HG03196 (cell line): ENCODE measurements around the gene NEK7.

ENCODE experiments used
- ATAC-seq: cut with Tn5 transposase; IDR thresholded peaks from one replicate; pipeline ENCODE4 v1.9.1; 2021; ENCODE audit not compliant: unreplicated experiment

NEK7 gene

DNA sequence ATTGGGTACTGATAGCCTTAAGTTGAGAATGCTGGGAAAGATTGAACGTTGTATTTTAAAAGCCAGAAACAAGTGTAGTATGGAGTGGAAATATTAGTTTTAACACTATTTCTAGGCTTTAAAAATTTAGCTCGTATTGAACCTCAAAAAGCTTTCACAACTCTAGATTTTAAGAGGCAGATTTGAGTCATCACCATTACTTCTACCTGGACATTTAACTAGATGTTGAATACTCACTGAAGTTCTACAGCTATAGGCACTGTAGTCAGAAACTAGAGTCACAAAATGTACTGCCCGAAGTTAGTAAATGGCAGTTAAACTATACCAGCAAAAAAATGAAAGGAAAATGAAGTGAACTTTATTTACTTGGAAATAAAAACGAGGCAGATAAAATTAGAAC, 96.5 kb downstream of the NEK7 start:
- peak; percentile 75 for ATAC-seq

DNA sequence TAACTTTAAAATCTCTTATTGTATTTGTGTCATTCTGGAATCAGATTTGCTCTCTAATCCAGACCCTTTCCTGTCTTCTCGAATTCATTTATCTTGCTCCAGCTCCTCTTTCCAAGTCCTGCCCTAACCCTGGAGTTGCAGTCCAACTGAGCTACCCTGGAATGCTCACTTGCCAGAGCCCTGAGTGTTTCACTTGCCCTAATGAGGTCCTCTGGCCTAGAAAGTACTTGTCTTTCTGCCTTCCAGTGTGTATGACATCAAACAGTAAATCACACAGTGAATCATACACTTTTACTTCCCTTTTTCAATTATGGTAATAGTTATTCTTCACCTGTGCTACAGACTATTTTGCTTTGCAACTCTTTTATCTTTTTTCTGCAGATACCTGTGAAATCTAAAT, 96.9 kb downstream of the NEK7 start:
- peak; percentile 99 for ATAC-seq

DNA sequence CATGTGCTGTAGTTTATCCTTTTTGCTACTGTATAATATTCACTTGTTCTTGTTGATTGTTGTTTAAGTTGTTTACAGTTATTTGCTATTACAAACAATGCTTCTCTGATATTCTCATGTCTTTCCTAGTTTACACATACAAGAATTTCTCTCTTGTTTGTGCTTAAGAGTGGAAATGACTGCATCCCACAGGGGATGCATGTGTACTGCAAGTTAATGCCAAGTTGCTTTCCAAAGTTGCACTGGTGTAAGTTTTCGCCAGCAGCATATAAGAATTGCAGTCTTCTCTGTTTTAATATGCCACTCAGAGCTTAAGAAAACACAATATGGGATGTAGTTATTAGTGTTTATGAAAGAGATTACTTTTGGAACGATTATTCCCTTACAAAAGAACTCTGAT, 97.7 kb downstream of the NEK7 start:
- ATAC-seq = no peak

DNA sequence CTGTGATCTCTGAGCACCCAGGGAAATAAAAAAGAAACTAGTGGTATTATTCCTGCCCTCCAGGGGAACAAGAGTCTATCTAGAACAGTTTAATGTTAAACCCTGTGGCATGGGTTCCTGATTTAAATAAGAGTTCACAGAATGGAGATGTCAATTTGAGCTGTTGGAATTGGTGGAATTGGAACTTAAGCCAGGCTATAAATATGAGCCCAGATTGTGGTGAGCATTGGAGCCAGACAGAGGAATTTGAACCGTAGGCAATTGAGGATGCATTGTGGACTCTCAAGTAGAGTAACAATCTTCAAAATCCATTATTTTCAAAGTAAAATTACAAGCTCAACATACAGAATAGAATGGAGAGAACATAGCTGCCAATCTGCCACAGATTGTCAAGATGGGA, 98.2 kb downstream of the NEK7 start:
- ATAC-seq = no peak

DNA sequence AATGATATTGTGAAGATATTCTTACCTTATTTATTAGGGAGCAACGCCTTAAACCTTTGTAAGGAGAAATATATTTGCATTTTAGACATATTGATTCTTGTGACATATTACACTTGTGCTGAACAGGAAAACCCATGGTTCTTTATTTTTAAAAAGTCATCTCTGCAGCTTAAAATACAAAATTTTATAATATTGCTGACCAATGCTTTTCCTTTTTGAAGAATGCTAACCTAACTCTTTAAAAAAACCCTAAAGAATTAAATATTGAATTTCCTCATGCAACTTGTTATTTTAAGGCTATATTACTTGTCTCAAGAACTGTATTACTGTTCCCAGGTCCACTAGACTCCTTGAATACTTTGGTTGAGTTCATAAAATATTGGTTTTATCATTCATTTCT, 99.0 kb downstream of the NEK7 start:
- no peak for ATAC-seq

DNA sequence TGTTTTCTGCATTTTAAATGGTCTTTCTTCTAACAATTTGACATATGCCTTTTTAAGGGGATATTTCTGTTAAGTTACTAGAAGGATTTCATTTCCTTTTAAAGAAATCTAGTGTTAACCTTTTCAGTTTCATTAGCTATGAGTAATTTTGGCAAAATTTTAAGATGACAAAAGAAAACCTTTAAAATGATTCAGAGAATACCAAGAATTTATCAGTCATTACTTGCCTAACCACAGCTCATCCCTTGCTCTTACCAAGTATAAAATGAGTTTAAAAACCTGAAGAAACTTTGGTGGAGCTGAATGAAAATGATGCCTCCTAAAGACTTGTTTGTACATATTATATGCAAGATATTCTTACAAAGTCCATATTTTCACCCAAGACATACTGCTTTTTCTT, 101.7 kb downstream of the NEK7 start:
- peak; percentile 57 for ATAC-seq

DNA sequence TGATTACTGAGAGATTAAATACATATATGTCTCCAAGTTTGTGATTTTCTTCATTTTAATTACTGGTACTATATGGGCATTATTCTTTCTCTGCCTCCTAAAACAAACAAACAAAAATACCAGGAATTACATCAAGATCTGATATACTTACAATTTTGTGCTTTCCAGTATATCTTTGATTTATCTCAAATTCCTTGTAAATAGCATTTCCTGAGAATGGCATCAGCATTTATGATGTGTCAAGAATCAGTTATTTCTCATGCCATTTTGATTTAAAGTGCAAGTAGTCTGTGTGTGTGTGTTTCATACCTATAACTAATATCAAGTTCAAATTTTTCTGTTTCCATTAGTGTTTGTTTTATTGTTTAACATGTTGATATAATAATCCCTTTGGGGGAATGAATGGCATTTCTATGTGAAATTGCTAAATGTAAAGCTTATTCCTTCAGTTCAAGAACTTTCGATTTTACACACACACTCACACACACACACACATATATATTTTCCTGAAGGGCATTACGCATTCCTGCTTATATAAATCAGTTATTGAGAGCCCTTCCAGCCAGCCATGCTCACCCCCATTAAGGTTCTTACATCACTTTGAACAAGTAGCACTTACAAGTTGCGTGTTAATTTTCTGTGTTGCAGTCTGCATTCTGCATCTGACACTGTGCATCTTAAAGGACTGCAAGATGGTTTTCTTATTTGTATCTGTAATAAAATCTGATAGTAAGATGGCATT, 102.7 kb downstream of the NEK7 start:
- ATAC-seq = no peak

DNA sequence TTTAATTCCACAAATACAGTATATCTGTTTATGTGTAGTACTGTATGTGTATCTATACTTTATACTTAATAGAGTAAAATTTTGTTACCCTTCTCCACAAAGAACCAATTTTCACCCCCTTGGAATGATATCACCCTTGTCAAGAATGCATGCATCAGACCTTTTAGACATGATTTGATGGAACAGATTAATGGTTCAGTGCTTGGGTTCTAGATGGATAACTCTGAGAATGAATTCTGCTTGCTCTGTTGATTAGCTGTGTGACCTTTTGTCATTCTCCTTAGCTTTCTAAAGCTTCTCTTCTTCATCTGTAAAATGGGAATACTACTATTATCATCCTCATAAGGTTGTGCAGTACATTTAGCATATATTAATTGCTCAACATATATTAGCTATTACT, 105.1 kb downstream of the NEK7 start:
- no peak for ATAC-seq

DNA sequence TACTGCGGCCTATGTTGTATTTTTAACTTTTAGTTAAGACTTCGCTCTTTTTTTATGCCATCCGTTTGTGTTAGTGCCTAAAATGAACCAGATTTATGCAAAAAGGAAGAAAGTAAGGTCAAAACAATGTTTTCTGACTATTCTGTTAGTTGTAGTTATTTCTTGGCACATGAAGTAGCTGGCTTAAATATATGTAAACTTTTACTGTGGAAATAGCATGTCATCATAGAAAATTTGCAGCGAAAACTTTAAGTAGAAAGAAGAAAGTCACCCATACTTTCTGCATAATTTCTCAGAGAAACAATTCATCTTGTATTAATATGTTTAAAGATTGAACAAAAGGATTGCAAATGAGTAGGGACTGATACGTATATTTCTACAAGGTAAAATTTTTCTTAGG, 106.4 kb downstream of the NEK7 start:
- no peak for ATAC-seq

DNA sequence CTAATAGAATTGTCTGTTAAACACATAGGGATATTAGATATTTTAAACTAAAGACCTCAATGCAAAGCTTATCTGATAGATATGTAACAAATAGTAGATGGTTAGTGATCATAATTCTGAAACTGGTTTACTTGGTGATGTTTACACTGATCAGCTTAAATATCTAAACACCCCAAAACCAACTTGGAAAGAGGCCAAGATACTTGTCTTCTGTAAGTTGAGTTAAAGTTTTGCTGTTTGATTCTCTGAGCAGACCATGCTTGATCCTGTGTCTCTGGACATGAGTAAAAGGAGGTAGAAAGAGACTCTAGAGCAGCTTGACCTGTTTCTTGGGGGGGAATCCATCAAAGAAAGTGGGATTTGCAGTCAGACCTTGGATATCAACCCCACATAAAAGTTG, 107.5 kb downstream of the NEK7 start:
- ATAC-seq = no peak

DNA sequence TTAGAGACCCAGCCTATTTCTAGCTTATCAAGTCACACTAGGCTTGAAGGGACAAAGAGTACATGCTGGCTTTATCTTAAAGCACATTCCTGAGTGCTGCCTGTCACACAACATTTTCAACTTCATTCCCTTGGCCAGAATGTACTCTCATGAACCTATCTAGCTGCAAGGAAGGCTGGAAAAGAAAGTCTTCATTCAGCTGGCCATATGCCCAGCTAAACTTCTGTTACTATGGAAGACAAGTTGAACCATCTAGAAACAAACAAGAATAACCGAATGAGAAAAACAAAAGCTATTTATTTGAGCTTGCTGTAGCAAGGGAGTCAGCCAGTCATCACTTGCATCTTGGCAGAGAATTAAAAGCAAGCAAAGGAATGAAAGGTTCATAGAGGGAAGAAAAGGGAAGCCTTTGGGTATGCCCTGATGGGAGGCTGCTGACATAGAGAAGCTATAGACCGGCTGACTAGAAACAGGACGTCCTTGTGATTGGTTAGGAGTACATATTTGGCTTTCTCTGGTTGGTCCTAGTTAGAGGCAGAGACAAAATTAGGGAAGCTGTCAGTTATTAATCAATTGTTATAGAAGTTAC, 108.4 kb downstream of the NEK7 start:
- no peak for ATAC-seq

DNA sequence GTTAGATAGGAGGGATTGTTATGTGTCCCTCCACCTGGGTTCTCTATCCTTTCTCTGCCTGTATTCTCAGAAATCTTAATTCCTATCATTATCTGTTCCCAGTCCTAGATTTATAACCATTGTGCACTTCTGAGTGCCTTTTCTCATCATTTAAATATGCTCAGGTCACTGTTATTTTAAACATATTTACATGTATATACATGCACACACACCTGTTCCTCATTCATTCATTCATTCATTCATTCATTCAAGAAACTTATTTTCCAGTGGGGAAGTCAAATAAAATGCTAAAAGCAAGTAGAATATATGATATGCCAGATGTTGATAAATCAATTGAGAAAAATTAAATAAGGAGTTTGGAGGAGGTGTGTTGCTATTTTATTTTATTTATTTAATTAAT, 110.3 kb downstream of the NEK7 start:
- ATAC-seq = no peak

DNA sequence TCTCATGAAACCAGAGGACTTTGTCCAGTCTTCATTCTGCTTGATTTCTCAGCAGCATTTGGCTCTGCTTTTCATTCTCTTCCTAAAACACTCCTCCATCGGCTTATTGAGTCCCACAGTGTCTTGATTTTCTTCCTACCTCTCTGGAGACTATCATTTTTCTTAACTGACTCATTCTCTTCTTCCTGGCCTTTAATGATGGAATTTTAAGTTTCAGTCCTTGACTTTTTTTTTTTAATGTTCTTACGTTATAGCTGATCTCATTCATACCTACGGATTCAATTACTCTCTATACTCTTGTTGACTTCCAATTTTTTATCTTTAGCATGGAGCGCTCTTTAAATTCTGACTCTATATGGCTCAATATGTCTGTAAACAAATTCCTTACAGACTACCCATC, 111.1 kb downstream of the NEK7 start:
- no peak for ATAC-seq

DNA sequence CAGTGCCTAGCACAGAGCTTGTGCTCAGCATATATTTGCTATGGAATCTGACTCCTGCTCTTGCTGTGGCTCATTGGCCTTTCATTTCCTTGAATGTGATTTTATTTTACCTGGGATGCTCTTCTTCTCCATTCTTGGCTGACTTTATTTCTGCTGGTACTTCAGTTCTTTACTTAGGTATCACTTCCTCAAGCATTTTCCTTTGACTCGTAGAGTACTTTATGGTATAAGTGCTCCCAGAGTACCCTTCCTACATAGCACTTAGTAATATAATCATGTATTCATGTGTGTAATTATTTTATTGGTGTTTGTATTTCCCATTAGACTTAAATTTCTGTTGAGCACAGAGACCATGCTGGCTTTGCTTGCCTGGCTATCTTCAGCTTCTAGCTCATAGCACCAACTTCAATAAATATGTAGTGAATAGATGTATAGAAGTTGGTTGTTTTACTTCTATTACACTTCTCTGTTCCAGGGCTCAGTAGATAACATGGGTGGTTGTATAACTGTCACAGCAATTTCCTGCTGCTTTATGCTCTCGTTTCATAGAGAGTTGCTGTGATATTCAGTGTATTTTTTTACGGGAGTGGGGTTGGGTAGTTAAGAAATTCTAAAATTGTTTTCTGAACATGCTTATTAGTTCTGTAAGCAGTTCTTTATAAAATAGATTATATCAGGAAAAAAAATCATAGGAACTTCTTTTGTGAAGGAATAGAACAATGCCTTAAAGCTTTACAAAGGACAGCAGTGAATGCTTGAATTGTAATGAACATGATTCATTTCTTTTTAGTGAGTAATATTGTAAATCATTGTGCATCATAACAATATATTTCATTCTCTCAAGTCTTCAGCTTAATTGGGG, 112.2 kb downstream of the NEK7 start:
- ATAC-seq = no peak

DNA sequence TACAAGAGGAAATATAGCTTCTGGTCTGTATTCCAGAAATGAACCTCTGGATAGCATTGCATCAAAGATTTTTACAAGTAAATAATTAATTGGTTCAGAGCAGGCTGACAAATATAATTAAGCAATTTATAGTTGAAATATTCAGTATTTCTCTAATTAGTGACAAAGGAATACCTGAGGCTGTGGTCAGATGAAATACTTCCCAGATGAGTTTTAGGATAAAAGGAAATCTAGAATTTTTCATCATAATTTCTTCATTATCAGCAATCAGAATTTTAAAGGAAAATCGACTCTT, 112.8 kb downstream of the NEK7 start:
- no peak for ATAC-seq

DNA sequence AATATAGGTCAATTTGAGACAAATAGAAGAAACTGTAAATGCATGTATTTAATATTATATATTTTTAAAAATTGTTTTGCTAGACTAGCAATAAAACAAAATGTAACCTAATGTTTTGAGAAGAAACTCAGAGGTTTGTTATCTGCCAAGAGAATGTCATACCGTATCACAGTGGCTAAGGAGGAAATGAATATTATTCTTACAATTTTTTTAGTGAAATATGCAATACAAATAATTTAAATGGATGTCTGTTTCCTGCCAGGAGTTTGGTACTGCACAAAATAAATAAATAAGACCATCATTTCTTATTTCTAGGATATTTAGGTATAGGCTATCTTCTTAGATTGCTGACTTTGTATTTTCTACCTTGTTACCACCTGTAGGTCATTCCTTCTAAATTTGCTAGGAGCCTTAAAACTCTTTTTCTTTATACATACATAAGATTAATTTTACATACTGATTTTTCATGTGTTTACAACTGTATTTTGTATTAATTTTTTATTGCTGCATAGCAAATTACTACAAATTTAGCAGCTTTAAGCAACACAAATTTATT, 113.6 kb downstream of the NEK7 start:
- ATAC-seq = no peak

DNA sequence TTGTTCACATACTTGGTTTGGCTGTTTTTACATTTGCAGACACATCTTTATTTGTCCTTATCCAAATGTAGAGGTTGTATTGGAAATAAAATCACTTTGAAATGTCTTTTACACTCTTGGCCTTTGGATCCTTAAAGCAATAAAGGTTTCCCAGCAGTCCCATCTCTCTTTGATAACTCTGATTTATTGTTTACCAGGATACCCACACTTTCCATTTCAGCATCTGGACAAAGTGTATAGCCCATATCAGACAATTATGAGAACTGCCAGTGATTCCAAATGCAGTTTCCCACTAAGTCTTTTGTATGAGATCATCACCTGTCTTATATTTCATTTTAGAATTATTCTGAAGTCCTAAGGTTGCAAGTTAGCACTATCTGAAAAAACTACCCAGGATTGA, 114.7 kb downstream of the NEK7 start:
- ATAC-seq = no peak

DNA sequence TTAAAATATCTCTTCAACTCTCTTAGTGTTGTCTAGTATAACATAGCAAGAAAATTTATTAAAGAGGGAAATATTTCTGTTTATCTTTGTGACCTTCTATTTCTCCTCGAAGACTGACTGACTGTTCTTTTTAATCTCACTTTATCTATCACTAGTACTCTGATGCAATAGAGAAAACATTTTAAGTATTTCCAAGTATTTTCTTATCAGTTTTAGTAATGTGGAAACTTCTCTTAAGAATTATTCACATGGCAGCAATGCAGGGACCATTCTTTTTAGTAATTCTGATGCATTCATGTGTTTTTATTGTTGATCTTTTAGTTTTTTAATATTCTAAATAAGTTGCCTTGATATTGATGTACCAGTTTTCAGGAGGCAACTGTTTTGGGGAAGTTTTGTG, 115.7 kb downstream of the NEK7 start:
- ATAC-seq = no peak

DNA sequence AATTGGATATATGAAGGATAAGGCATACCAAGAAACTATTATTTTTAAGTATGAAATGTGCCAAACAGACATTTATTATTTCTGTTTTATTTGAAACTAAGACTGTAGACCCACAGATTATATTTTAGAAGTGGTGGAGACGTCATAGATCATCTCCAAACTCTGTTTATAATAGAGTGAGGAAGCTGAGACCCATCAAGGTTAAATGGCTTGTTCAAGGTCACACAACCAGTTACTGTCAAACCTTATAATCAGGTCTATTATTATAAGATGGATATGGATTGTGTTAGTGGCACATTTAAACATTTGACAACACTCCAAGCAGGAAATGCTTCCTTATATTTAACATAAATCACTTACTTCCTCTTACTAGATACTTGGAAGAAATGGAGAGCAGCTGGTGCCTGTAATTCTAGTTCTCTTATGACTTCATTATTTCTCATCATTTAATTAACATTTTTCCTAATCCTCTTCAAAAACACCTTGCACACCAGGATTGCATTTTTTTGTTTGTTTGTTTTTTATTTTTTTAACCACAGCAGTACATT, 117.0 kb downstream of the NEK7 start:
- no peak for ATAC-seq

DNA sequence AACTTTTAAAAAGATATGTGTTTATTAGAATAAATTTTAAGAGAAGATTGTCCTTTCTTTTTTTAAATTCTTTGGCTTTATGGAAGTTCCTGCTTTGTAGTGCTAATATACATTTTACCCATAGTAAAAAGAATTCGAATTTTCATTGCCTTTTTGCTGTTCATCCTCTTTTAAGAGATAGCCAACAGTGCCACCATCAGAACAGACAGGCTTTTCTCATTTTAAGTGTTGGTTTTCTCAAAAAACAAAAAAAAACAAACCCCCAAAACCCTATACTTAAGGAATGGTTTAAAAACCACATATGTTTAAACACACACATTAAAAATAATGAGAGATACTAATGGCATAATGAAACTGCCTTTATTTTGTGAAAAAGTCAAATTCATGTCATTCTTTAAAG, 118.8 kb downstream of the NEK7 start:
- no peak for ATAC-seq

DNA sequence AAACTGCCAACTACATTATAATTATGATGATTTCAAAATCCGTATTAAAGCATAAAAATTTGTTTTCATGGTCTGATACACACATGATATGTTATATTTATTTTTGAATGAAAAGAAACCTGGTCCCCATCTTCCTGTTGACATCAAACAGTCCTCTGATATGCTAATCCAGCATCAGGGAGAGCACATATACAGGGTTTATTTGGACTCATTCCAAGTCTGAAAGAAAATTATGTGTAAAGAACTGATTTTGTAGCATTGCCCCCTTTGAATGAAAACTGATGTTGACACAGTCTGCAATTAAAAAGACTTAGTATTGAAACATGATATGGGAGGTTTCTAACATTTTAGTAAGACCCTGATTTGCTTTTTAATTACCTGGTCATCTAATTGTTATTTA, 119.4 kb downstream of the NEK7 start:
- no peak for ATAC-seq

DNA sequence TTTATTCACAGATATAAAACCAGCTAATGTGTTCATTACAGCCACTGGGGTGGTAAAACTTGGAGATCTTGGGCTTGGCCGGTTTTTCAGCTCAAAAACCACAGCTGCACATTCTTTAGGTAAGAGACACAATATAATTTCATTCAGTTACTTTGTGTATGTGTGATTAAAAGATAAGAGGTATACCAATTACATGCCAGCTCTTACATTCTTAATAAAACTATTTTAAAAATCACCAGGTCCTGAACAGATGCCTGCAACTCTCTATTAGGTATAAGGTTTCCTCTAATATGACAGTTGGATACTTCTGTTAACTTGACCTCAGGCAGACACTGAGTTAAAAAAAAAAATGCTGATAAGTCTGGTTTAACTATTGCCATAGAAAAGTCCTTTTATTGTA, 122.1 kb downstream of the NEK7 start:
- ATAC-seq = no peak
